Endothelial cell of umbilical vein (primary cell): ENCODE data around the gene DIAPH2. TPM values are rescaled to one million over a fixed set of nuclear protein-coding genes. Genes with fewer than 3 reads are reported as not detected.

Source experiments
- BruUV-seq: library from RNA; stranded (reverse); fragments of 400-500 nt; replicated peaks from 2 replicates; lab custom pipeline; 2021; lab: Mats Ljungman, UMichigan
- CTCF ChIA-PET: fragments of 300-600, 350-600 bp; sonication (Branson Sonifier 250); formaldehyde crosslinking; loops from one replicate; lab custom pipeline; 2021; ENCODE audit warnings: antibody characterized with exemption, inconsistent platforms; lab: Charles Lee
- POLR2A ChIA-PET: fragments of 300-600, 350-600 bp; sonication (Branson Sonifier 250); formaldehyde crosslinking; loops from one replicate; lab custom pipeline; 2021; ENCODE audit warnings: antibody characterized with exemption, inconsistent platforms; lab: Charles Lee
- DNase-seq: peaks from one replicate; pipeline ENCODE4 v3.0.0-alpha.2; 2011; ENCODE audit warnings: low read depth, low spot score
- FAIRE-seq: peaks from 2 replicates; lab custom pipeline; 2011; peaks lifted over from hg19 to GRCh38; lab: Jason Lieb, UNC
- H2AFZ ChIP-seq: 2 replicates; pipeline ENCODE4 v1.6.0; 2012; ENCODE audit warnings: low read depth, low read length, control low read depth, inconsistent platforms
- H3K27ac ChIP-seq: 2 replicates; pipeline ENCODE4 v1.5.1; 2011; ENCODE audit warnings: low read depth, mild to moderate bottlenecking, control low read depth, low read length, moderate library complexity; ENCODE audit not compliant: insufficient read depth
- H3K27me3 ChIP-seq, 2 experiments: 2 replicates each; pipeline versions ENCODE4 v1.6.0 to v1.6.1; 2011; ENCODE audit warnings: low read length in 2 of 2, mixed read lengths in 1 of 2; ENCODE audit not compliant: control insufficient read depth in 2 of 2, insufficient read depth in 2 of 2
- H3K36me3 ChIP-seq, 2 experiments: 2 replicates in 1 of 2; 3 replicates in 1 of 2; pipeline ENCODE4 v1.5.1; 2011; ENCODE audit warnings: low read length in 2 of 2, mild to moderate bottlenecking in 1 of 2, moderate library complexity in 1 of 2; ENCODE audit not compliant: control insufficient read depth in 2 of 2, insufficient read depth in 2 of 2; ENCODE audit errors: extremely low read depth in 1 of 2
- H3K4me1 ChIP-seq: 3 replicates; pipeline ENCODE4 v1.5.1; 2011; ENCODE audit warnings: mild to moderate bottlenecking, low read length; ENCODE audit not compliant: control insufficient read depth, insufficient read depth; ENCODE audit errors: extremely low read depth
- H3K4me2 ChIP-seq: 2 replicates; pipeline ENCODE4 v1.6.1; 2011; ENCODE audit warnings: low read length, control low read depth, mixed read lengths; ENCODE audit not compliant: insufficient read depth
- H3K4me3 ChIP-seq, 3 experiments: fragments of 200-600 bp in 1 of 3; sonication (generic), shearing (Covaris generic) in 1 of 3; replicated peaks in 1 of 3; 2 replicates each; pipeline ENCODE4 v1.5.1; 2011 to 2016; ENCODE audit warnings: control low read depth in 3 of 3, low read length in 3 of 3, mild to moderate bottlenecking in 2 of 3, inconsistent platforms in 1 of 3, low read depth in 1 of 3, moderate library complexity in 1 of 3; ENCODE audit not compliant: insufficient read depth in 1 of 3
- H3K79me2 ChIP-seq: 2 replicates; pipeline ENCODE4 v1.6.0; 2012; ENCODE audit warnings: low read length, inconsistent platforms; ENCODE audit not compliant: control insufficient read depth, insufficient read depth
- H3K9ac ChIP-seq: replicated peaks from 2 replicates; pipeline ENCODE3; 2011; ENCODE audit warnings: low read length, control low read depth; ENCODE audit not compliant: insufficient read depth; ENCODE audit errors: extremely low read depth
- H3K9me1 ChIP-seq: replicated peaks from 3 replicates; pipeline ENCODE4 v1.6.0; 2011; ENCODE audit warnings: mild to moderate bottlenecking, low read length; ENCODE audit not compliant: control insufficient read depth, insufficient read depth; ENCODE audit errors: extremely low read depth
- H3K9me3 ChIP-seq: replicated peaks from 2 replicates; pipeline ENCODE4 v1.5.1; 2012; ENCODE audit warnings: low read length, inconsistent platforms; ENCODE audit not compliant: control insufficient read depth, insufficient read depth
- H4K20me1 ChIP-seq: replicated peaks from 2 replicates; pipeline ENCODE3; 2011; ENCODE audit warnings: mild to moderate bottlenecking, low read length; ENCODE audit not compliant: control insufficient read depth, insufficient read depth; ENCODE audit errors: extremely low read depth
- EZH2 ChIP-seq: IDR thresholded peaks from 2 replicates; pipeline ENCODE4 v1.6.1; 2012; ENCODE audit warnings: borderline replicate concordance, low read depth, mild to moderate bottlenecking, moderate library complexity, low read length, inconsistent platforms; ENCODE audit not compliant: severe bottlenecking
- FOS ChIP-seq: IDR thresholded peaks from 2 replicates; pipeline ENCODE4 v1.6.1; 2011; ENCODE audit warnings: mild to moderate bottlenecking, low read length, moderate library complexity, borderline replicate concordance; ENCODE audit not compliant: insufficient read depth
- GATA2 ChIP-seq: IDR thresholded peaks from 2 replicates; pipeline ENCODE4 v1.7.0; 2011; ENCODE audit warnings: low read depth, mild to moderate bottlenecking, moderate library complexity, mixed read lengths, low read length; ENCODE audit not compliant: insufficient read length, insufficient read depth
- JUN ChIP-seq: IDR thresholded peaks from 2 replicates; pipeline ENCODE4 v1.6.1; 2011; ENCODE audit warnings: borderline replicate concordance, low read depth; ENCODE audit not compliant: insufficient read length, insufficient read depth
- MAX ChIP-seq: IDR thresholded peaks from 2 replicates; pipeline ENCODE4 v1.6.1; 2011; ENCODE audit not compliant: insufficient read depth, insufficient read length
- MYC ChIP-seq: IDR thresholded peaks from one replicate; pipeline ENCODE4 v1.6.1; 2011; ENCODE audit warnings: mild to moderate bottlenecking, low read depth, low read length
- POLR2A ChIP-seq: IDR thresholded peaks from 2 replicates; pipeline ENCODE4 v1.6.1; 2012; ENCODE audit warnings: low read depth, mild to moderate bottlenecking, control low read depth, low read length
- POLR2AphosphoS5 ChIP-seq: IDR thresholded peaks from 2 replicates; pipeline ENCODE4 v1.6.1; 2012; ENCODE audit warnings: low read depth, mild to moderate bottlenecking, control low read depth, low read length, moderate library complexity; ENCODE audit not compliant: insufficient read depth
- dilution Hi-C: fragments of 300-500 bp; cut with MboI; formaldehyde crosslinking; loops from one replicate; pipeline ENCODE4 v1.15.0; 2019; ENCODE audit warnings: low sequenced_read_pairs; ENCODE audit not compliant: extremely low pct_ligation_motif_present
- intact Hi-C: fragments of 100-400 bp; cut with micrococcal nuclease; formaldehyde crosslinking; loops from one replicate; pipeline ENCODE4 v1.10.0; 2022
- polyA plus RNA-seq, 4 experiments: library from polyadenylated mRNA; depleted of rRNA in 3 of 4; stranded (reverse) in 3 of 4; unstranded in 1 of 4; fragments of >200 nt; gene quantifications; 2 replicates each; pipeline versions ENCODE4 v1.2.1 to v1.2.3, GENCODE V29; 2011 to 2012; ENCODE audit warnings: missing spikeins in 1 of 4
- total RNA-seq: library from RNA; stranded (reverse); gene quantifications from 2 replicates; pipeline ENCODE4 v1.2.3, GENCODE V29; 2021
- TF ChIP-seq, protein P1 (sequence below), 2 donors: IDR thresholded peaks; 1 replicate in 1 of 2; 2 replicates in 1 of 2; pipeline ENCODE4 v1.5.1; 2011; ENCODE audit warnings: low read length in 2 of 2, mild to moderate bottlenecking in 2 of 2, moderate library complexity in 2 of 2, control low read depth in 1 of 2, inconsistent platforms in 1 of 2, low read depth in 1 of 2; ENCODE audit not compliant: insufficient read depth in 1 of 2; ENCODE audit errors: extremely low read depth in 1 of 2

Gene DIAPH2
- total and polyA plus RNA-seq, 2 donors (not counting 3 experiments of a cell fraction or from before 2014, with no cell fraction given) = 3.0 to 30.0 TPM

GRCh38 chrX:97026406-97026805, 341.8 kb downstream of the DIAPH2 start:
- Histone ChIP-seq H3K9me3 (no peaks in the 10 kb centered on the region), H3K9ac (no peak overlapping the region), H3K9me1 (no peaks in the 10 kb centered on the region), H3K36me3 (no peaks in the 10 kb centered on the region), H3K4me1 (peaks cover 14% of the 10 kb centered on the region), H2AFZ (no peak overlapping the region), H3K4me2 (peak overlapping the region; percentile 51), H3K27me3 (no peaks in the 10 kb centered on the region), H3K27ac (no peak overlapping the region), H3K4me3 (no peak overlapping the region), H3K79me2 (no peaks in the 10 kb centered on the region), H4K20me1 (no peaks in the 10 kb centered on the region)
- FAIRE-seq (peak; percentile 85), DNase-seq (peak; percentile 49)
- no TSS peak for BruUV-seq
- ChIA-PET POLR2A (no interaction called here), CTCF (interaction anchor here (0.6 to 1.0 kb wide), 3 partner anchors 13 to 286 kb away, joined by 3 to 4 read pairs (median 3); no protein-coding TSS in a partner anchor)
- intact Hi-C loops = loop anchor here (1.0 to 5.0 kb wide), 2 partner anchors 659 to 716 kb away; no protein-coding TSS in a partner anchor
- TF ChIP-seq, protein P1, sequence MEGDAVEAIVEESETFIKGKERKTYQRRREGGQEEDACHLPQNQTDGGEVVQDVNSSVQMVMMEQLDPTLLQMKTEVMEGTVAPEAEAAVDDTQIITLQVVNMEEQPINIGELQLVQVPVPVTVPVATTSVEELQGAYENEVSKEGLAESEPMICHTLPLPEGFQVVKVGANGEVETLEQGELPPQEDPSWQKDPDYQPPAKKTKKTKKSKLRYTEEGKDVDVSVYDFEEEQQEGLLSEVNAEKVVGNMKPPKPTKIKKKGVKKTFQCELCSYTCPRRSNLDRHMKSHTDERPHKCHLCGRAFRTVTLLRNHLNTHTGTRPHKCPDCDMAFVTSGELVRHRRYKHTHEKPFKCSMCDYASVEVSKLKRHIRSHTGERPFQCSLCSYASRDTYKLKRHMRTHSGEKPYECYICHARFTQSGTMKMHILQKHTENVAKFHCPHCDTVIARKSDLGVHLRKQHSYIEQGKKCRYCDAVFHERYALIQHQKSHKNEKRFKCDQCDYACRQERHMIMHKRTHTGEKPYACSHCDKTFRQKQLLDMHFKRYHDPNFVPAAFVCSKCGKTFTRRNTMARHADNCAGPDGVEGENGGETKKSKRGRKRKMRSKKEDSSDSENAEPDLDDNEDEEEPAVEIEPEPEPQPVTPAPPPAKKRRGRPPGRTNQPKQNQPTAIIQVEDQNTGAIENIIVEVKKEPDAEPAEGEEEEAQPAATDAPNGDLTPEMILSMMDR (IDR thresholded peaks at IDR 0.05; ENCODE audit: extremely low read depth in 1 of 2, insufficient read depth in 1 of 2, low read depth in 1 of 2, low read length in 2 of 2) = no peak
- TF ChIP-seq POLR2AphosphoS5 (no peak), MAX (no peak), FOS (no peak), POLR2A (no peak), GATA2 (no peak), MYC (no peak), JUN (no peak), EZH2 (no peak)
- dilution Hi-C loops = no loop called here
